Putamen (tissue), 1 donor: ENCODE data around the gene TRIM46.
"Not testable (repeated sequence)": the region's sequence is repeated elsewhere in the genome, so short reads cannot be mapped to it uniquely, and the experiment has no call there.

ENCODE experiments used
- DNase-seq: peaks from one replicate; pipeline ENCODE4 v3.0.0-alpha.2; 2016; ENCODE audit warnings: low spot score

Gene TRIM46

DNA sequence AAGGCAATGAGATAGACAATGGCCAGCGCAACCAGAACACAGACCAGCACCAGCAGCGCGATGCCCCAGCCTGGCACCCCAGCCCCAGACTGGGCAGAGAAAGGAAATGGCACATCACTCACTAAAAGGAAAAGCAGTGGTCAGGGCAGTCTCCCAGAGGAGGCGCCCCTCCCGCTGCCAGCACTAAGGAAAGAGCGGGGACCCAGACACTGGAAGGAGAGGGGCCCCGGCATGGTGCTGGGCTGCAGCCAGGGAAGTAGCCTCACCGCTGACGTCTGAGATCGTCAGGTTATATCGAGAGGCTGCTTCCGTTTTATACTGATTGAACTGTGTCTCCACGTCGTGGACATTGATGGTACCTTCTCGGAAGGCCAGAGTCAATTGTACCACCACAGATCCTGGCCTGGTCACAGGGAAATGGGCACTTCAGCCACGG is 13.8 kb downstream of the TRIM46 start:
- DNase-seq: no peak

DNA sequence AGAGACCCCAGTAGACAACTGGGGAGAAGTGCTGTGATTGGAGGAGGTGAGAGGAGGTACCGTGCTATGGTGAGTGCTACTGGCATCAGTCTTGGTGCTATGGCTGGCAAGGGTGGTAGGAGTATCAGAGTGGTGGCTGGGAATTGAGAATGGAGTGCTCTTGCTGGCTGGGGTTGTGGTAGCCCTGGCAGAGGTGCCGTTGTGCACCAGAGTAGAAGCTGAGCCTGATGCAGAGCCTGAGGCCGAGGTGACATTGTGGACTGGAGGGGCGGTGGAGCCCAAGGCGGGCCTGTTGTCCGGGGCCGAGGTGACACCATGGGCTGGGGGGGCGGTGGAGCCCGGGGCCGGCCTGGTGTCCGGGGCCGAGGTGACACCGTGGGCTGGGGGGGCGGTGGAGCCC is 14.6 kb downstream of the TRIM46 start:
- no peak for DNase-seq

GRCh38 chr1:155189926-155190325 is 16.3 kb downstream of the TRIM46 start:
- not testable (repeated sequence) for DNase-seq

DNA sequence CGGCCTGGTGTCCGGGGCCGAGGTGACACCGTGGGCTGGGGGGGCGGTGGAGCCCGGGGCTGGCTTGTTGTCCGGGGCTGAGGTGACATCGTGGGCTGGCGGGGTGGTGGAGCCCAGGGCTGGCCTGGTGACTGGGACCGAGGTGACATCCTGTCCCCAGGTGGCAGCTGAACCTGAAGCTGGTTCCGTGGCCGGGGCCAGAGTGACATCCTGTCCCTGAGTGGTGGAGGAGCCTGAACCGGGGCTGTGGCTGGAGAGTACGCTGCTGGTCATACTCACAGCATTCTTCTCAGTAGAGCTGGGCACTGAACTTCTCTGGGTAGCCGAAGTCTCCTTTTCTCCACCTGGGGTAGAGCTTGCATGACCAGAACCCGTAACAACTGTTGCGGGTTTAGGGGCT is 18.3 kb downstream of the TRIM46 start:
- DNase-seq: no peak

GRCh38 chr1:155192346-155193274 is 19.0 kb downstream of the TRIM46 start:
- DNase-seq: no peak

DNA sequence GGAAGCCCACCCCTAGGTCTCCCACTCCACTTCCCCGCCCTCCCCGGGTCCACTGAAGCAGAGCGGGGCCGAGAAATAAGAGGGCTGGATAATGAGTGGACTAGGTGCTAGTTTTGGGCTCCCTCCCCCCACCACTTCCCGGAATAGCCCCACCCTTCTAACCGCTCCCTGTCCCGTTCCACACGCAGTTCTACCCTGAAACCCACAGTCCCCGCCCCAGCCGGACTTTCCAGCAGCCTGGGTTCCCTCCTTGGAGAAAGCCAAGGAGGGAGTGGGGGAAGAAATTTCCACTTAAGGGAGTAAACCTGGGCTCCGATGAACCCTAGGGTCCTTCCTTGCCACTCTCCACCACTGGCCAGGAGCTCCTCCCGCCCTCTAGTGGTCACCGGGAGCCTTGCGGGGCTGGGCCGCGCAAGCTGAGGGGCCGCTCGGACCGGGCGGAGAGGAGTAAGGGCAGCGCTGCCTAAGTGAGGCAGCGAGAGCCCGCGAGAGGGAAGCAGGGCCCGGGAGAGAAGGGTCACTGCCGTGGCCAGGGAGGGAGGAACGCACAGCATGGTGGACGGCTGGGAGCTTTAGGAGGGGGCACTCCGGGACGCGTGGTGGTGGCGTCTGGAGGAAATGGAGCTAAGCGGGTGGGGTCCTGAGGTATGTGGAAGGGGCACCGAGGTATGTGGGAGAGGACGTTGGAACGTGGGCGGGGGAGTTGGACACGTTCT is 19.8 kb downstream of the TRIM46 start:
- DNase-seq: peak; percentile 52

DNA sequence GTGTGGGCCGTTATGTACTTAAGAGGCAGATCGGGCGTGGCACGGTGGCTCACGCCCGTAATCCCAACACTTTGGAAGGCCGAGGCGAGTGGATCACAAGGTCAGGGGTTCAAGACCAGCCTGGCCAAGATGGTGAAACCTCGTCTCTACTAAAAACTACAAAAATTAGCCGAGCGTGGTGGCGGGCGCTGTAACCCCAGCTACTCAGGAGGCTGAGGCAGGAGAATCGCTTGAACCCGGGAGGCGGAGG is 20.3 kb downstream of the TRIM46 start:
- not testable (repeated sequence) for DNase-seq

GRCh38 chr1:155195201-155196102 is 21.8 kb downstream of the TRIM46 start:
- DNase-seq: no peak

- DNase-seq: peak; percentile 79
Measured at GRCh38 chr1:155196103-155196892, 22.6 kb downstream of the TRIM46 start.

GRCh38 chr1:155196893-155197638 is 23.4 kb downstream of the TRIM46 start:
- DNase-seq: no peak

GRCh38 chr1:155197901-155198546 is 24.4 kb downstream of the TRIM46 start:
- no peak for DNase-seq

DNA sequence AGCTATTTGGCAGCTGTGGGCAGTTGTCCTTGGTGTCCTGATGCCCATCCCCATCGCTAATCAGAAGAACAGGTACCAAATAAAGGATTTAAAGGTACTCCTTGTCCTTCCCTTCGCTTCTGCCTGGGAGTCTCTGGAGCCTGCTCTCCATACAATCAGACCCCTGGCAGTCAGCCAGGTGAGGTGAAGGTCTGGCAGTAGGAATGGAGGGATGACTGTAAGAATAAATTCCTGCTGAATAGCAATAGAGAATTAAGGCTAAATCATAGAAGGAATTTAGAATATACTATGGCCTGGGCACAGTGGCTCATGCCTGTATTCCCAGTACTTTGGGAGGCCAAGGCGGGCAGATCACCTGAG is 24.9 kb downstream of the TRIM46 start:
- DNase-seq: no peak

- DNase-seq: no peak
Measured at GRCh38 chr1:155199792-155200191, 26.1 kb downstream of the TRIM46 start.

DNA sequence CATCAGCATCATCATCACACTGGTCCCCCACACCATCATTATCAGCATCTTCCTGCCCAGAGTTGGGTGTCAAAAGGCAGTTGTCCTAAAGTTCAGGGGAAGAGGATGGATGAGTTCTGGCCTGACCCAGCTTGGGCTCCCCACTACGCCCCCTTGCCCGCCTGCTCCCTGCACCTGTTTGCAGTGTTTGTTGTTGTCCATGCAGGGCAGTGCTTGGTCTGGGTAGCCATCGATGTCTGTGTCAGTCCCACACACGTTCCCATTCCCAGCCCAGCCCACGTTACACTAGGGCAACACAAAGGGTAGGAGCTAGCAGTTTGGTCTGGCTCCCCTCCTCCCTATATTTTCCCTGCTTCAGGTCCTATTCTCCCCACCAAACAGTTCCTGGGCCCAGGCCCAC is 27.3 kb downstream of the TRIM46 start:
- DNase-seq: no peak

- no peak for DNase-seq
Measured at GRCh38 chr1:155202198-155202597, 28.5 kb downstream of the TRIM46 start.

DNA sequence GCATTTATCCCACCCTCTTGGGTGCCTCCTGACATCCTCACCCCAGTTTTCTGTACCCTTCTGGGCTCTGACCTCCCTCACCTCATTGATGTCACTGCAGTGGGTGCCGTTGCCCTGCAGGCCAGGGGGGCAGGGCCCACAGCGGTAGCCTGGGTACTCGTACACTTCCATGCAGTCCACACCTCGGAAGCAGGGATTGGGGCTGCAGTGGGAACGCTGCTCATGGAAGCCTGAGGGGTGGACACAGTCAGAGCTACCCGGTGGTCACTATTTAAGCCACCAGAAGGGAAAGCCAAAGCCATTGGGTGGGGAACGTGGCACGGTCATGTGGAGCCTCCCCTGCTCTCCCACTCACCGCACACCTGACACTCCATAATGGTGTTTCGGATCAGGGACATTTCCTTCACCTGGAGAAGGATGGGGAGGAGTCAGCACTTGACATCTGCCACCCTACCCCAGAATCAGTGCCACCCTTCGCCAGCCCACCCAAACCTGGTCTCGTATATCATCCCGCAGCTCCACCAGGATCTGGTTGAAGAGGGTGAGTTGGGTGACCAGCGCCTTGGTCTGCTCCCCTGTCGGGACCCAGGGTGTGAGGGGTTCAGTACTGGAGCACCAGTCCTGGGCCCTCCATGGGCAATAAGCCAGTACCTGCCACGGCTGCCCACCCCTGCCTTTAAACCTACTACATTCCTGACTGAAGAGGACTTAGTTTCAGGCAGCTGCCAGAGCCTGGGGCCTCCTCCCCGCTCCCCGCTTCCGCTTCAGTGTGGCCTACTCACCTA is 29.3 kb downstream of the TRIM46 start:
- no peak for DNase-seq

- no peak for DNase-seq
Measured at GRCh38 chr1:155205035-155205434, 31.4 kb downstream of the TRIM46 start.

GRCh38 chr1:155205969-155206593 is 32.4 kb downstream of the TRIM46 start:
- no peak for DNase-seq
